Neural crest cell (in vitro differentiated cells): ENCODE data around the gene PI16. TPM values are rescaled to one million over a fixed set of nuclear protein-coding genes. Genes with fewer than 3 reads are reported as not detected.
"Not testable (repeated sequence)": the region's sequence is repeated elsewhere in the genome, so short reads cannot be mapped to it uniquely, and the experiment has no call there.

Experiments
- DNase-seq: peaks from one replicate; pipeline ENCODE4 v3.0.0; 2021; ENCODE audit warnings: low read depth, mixed read lengths, low spot score
- H3K27ac Mint-ChIP-seq: one replicate; pipeline ENCODE4 v1.8.0; 2021; ENCODE audit warnings: mild to moderate bottlenecking, mixed read lengths; ENCODE audit not compliant: unreplicated experiment
- H3K27me3 Mint-ChIP-seq: 2 replicates; pipeline ENCODE4 v1.8.0; 2021; ENCODE audit warnings: low read depth, mild to moderate bottlenecking, mixed read lengths
- H3K36me3 Mint-ChIP-seq: 2 replicates; pipeline ENCODE4 v1.8.0; 2021; ENCODE audit warnings: low read depth, mild to moderate bottlenecking, mixed read lengths
- H3K4me1 Mint-ChIP-seq: 2 replicates; pipeline ENCODE4 v1.8.0; 2021; ENCODE audit warnings: mixed read lengths
- H3K4me3 Mint-ChIP-seq: one replicate; pipeline ENCODE4 v1.8.0; 2021; ENCODE audit warnings: mild to moderate bottlenecking, mixed read lengths
- H3K9me3 Mint-ChIP-seq: 2 replicates; pipeline ENCODE4 v1.8.0; 2021; ENCODE audit warnings: mixed read lengths
- total RNA-seq: library from RNA; stranded (reverse); gene quantifications from 2 replicates; pipeline ENCODE4 v1.2.1, GENCODE V29; 2021
- TF ChIP-seq, protein P1 (sequence below): fragments of 200-600 bp; sonication (generic); conservative IDR thresholded peaks from 2 replicates; pipeline ENCODE4 v1.5.0; 2021; ENCODE audit warnings: antibody characterized with exemption, mild to moderate bottlenecking

PI16 gene
- total RNA-seq, 1 donor from 2014 or later = not detected

DNA sequence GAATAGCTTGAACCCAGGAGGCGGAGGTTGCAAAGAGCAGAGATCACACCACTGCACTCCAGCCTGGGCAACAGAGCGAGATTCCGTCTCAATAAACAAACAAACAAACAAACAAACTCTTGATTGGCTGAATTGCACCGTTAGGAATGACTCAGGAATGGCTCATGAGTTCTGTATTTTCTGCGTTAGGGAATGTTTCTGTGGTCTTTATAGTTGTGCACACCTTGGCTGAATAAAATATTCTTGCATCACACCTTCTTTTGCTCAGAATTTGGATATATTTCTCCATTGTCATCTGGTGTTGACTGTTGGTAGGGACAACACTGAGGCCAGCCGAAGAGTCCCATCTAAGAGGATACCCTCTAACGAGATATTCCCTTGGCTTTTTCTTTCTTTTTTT is 19.6 kb upstream of the PI16 start:
- Mint-ChIP-seq H3K9me3 (no peaks in the 10 kb centered on the region), H3K4me1 (no peaks in the 10 kb centered on the region), H3K27ac (no peak overlapping the region), H3K36me3 (no peaks in the 10 kb centered on the region), H3K4me3 (no peak overlapping the region), H3K27me3 (no peaks in the 10 kb centered on the region)
- TF ChIP-seq, protein P1, sequence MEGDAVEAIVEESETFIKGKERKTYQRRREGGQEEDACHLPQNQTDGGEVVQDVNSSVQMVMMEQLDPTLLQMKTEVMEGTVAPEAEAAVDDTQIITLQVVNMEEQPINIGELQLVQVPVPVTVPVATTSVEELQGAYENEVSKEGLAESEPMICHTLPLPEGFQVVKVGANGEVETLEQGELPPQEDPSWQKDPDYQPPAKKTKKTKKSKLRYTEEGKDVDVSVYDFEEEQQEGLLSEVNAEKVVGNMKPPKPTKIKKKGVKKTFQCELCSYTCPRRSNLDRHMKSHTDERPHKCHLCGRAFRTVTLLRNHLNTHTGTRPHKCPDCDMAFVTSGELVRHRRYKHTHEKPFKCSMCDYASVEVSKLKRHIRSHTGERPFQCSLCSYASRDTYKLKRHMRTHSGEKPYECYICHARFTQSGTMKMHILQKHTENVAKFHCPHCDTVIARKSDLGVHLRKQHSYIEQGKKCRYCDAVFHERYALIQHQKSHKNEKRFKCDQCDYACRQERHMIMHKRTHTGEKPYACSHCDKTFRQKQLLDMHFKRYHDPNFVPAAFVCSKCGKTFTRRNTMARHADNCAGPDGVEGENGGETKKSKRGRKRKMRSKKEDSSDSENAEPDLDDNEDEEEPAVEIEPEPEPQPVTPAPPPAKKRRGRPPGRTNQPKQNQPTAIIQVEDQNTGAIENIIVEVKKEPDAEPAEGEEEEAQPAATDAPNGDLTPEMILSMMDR = no peak
- no peak for DNase-seq

DNA sequence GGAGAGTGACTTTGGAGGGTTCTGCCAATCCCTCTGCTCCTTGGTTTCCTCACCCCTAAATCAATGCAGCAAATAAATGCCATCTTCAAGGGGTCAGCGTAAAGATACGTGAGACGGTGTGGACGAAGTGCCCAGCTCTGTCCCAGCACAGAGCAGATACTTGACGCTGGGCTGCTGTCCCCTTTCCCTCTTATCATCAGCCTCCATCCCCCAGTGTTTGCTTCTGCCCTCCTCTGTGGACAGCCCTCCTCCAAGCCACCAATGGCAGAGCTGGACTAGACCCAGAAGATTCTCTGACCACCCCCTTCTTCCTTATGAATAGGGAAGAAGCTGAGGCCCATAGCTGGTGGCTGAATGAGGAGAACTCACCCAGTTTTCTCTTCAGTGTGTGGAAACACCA is 17.7 kb upstream of the PI16 start:
- no peaks in the 10 kb centered on the region for H3K36me3 Mint-ChIP-seq
- DNase-seq = no peak
- no peaks in the 10 kb centered on the region for H3K4me1 Mint-ChIP-seq
- no peak overlapping the region for H3K27ac Mint-ChIP-seq
- H3K27me3 Mint-ChIP-seq = no peaks in the 10 kb centered on the region
- H3K4me3 Mint-ChIP-seq = no peak overlapping the region
- TF ChIP-seq, protein P1 = no peak
- H3K9me3 Mint-ChIP-seq = no peaks in the 10 kb centered on the region

DNA sequence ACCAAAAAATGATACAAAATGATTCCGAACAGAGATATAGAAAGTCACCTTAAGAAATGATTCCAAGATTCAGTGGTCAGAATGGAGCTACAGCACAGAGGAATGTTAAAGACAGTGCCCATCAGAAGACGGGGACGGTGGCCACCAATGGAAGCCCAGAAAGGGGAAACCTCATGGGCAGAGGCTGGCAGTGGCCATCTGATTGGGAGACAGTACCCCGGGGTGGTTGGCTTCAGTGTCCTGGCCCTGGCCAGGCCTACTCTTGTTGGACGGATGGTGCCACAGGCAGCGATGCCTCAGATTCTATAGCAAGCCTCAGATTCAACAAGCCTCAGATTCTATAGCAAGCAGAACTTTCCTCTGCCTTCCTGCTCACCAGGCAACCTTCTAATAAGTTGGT is 16.6 kb upstream of the PI16 start:
- Mint-ChIP-seq H3K4me1 (no peaks in the 10 kb centered on the region), H3K27ac (no peak overlapping the region)
- DNase-seq = no peak

DNA sequence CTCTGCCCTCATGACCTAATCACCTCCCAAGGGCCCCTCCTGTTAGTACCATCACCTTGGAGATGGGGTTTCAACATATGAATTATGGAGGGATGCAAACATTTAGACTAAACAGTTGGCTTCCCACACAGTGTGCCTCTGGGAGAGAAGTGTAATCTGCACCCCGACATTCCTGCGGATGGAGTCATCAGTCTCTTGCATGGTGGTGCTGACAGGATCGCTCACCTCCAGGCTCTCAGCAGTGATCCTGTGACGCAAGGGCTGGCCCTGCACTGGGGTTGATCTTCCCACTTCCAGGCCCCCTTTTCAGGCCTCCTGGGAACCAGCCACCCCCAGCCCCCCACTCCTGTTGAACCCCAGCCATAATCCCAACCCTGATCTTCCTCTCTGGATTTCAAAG is 16.0 kb upstream of the PI16 start:
- no peaks in the 10 kb centered on the region for H3K27me3 Mint-ChIP-seq
- H3K4me3 Mint-ChIP-seq = no peak overlapping the region
- DNase-seq = no peak
- H3K4me1 Mint-ChIP-seq = no peaks in the 10 kb centered on the region
- TF ChIP-seq, protein P1 = no peak
- H3K36me3 Mint-ChIP-seq = no peaks in the 10 kb centered on the region
- H3K9me3 Mint-ChIP-seq = no peaks in the 10 kb centered on the region
- H3K27ac Mint-ChIP-seq = no peak overlapping the region

More for the DNA sequence above, 16.6 kb upstream of the PI16 start:
- Mint-ChIP-seq H3K9me3 (no peaks in the 10 kb centered on the region), H3K36me3 (no peaks in the 10 kb centered on the region), H3K4me3 (no peak overlapping the region), H3K27me3 (no peaks in the 10 kb centered on the region)
- TF ChIP-seq, protein P1 = no peak

DNA sequence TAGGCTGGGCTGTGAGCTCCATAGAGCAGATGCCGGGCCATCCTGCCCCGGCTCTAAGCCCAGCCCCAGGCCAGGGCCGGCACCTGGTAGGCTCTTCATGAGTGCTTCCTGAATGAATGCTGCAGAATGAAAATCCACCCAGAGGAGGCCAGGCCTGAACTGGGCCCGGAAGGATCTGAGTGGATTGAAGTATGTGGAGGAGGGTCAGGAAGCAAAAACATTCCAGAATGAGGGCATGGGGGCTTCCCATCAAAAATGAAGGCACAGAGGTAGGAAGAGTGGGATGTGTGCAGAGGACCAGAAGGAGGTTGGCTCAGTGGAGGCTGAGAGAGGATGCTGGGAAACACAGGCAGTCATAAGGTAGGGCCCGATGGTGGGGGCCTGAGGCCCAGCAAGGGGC is 15.5 kb upstream of the PI16 start:
- H3K4me1 Mint-ChIP-seq, H3K27ac Mint-ChIP-seq, H3K36me3 Mint-ChIP-seq, H3K4me3 Mint-ChIP-seq, H3K27me3 Mint-ChIP-seq, H3K9me3 Mint-ChIP-seq, DNase-seq: not testable (repeated sequence)

DNA sequence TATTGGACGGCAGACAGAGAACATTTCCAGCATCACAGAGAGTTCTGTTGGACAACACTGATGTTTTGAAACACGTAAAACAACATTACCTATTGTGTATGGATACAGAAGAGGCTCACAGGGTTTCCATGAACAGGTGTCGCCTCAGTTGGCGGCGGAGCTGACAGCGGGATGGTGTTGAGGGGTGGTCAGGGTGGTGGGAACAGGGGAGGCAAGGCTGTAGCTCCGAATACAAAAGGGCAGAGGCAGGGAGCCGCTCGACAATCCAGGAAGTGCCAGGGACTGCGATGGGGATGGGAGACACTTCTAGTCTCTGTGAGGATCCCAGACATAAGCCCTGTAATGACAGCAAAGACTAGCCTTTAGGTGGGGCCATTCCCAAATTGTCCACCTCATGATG is 14.5 kb upstream of the PI16 start:
- H3K27me3 Mint-ChIP-seq = no peaks in the 10 kb centered on the region
- H3K4me1 Mint-ChIP-seq = no peaks in the 10 kb centered on the region
- TF ChIP-seq, protein P1 = no peak
- no peak for DNase-seq
- no peaks in the 10 kb centered on the region for H3K9me3 Mint-ChIP-seq
- H3K27ac Mint-ChIP-seq = no peak overlapping the region
- no peak overlapping the region for H3K4me3 Mint-ChIP-seq
- no peaks in the 10 kb centered on the region for H3K36me3 Mint-ChIP-seq

DNA sequence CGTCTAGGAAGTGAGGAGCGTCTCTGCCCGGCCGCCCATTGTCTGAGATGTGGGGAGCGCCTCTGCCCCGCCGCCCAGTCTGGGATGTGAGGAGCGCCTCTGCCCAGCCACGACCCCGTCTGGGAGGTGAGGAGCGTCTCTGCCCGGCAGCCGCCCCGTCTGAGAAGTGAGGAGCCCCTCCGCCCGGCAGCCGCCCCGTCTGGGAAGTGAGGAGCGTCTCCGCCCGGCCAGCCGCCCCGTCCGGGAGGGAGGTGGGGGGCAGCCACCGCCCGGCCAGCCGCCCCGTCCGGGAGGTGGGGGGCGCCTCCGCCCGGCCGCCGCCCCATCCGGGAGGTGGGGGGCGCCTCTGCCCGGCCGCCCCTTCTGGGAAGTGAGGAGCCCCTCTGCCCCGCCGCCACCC is 13.0 kb upstream of the PI16 start:
- not testable (repeated sequence) for H3K27ac Mint-ChIP-seq, DNase-seq, H3K27me3 Mint-ChIP-seq, H3K4me3 Mint-ChIP-seq, H3K36me3 Mint-ChIP-seq, H3K4me1 Mint-ChIP-seq, H3K9me3 Mint-ChIP-seq

DNA sequence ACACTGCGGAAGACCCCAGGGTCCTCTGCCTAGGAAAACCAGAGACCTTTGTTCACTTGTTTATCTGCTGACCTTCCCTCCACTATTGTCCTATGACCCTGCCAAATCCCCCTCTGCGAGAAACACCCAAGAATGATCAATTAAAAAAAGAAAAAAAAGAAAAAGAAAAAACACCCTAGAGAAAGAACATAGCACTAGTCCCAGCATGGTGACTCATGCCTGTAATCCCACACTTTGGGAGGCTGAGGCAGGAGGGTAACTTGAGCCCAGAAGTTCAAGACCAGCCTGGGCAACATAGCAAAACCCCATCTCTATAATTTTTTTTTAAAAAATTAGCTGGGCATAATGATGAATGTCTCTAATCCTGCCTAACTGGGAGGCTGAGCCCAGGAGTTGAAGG is 12.2 kb upstream of the PI16 start:
- H3K4me3 Mint-ChIP-seq, H3K27me3 Mint-ChIP-seq, H3K9me3 Mint-ChIP-seq, H3K4me1 Mint-ChIP-seq, DNase-seq, H3K36me3 Mint-ChIP-seq, H3K27ac Mint-ChIP-seq: not testable (repeated sequence)
